Immature natural killer cell (primary cell): ENCODE measurements around the gene SEH1L. TPM values are rescaled to one million over a fixed set of nuclear protein-coding genes. Genes with fewer than 3 reads are reported as not detected.
"Not testable (repeated sequence)": the region's sequence is repeated elsewhere in the genome, so short reads cannot be mapped to it uniquely, and the experiment has no call there.

Experiments
- DNase-seq, 3 donors: peaks; one replicate each; pipeline ENCODE4 v3.0.0; 2022; ENCODE audit warnings: mixed read lengths in 1 of 3
- H3K27ac Mint-ChIP-seq, 6 donors: one replicate each; pipeline ENCODE4 v1.8.0; 2020; ENCODE audit warnings: mixed read lengths in 6 of 6, mild to moderate bottlenecking in 5 of 6, inconsistent platforms in 4 of 6, moderate library complexity in 3 of 6
- H3K27me3 Mint-ChIP-seq, 3 donors: one replicate each; pipeline ENCODE4 v1.8.0; 2020 to 2021; ENCODE audit warnings: low read depth in 3 of 3, mild to moderate bottlenecking in 3 of 3, mixed read lengths in 3 of 3, moderate library complexity in 3 of 3, inconsistent platforms in 1 of 3
- H3K36me3 Mint-ChIP-seq, 3 donors: one replicate each; pipeline ENCODE4 v1.8.0; 2020; ENCODE audit warnings: mixed read lengths in 3 of 3, inconsistent platforms in 2 of 3, mild to moderate bottlenecking in 2 of 3
- H3K4me1 Mint-ChIP-seq, 2 donors: one replicate each; pipeline ENCODE4 v1.8.0; 2020; ENCODE audit warnings: inconsistent platforms in 2 of 2, mild to moderate bottlenecking in 2 of 2, mixed read lengths in 2 of 2, moderate library complexity in 1 of 2
- H3K4me3 Mint-ChIP-seq, 5 donors: one replicate each; pipeline ENCODE4 v1.8.0; 2020; ENCODE audit warnings: mild to moderate bottlenecking in 5 of 5, mixed read lengths in 5 of 5, inconsistent platforms in 3 of 5, moderate library complexity in 3 of 5
- H3K9me3 Mint-ChIP-seq, 6 donors: one replicate each; pipeline ENCODE4 v1.8.0; 2020; ENCODE audit warnings: mild to moderate bottlenecking in 6 of 6, mixed read lengths in 6 of 6, inconsistent platforms in 4 of 6, moderate library complexity in 3 of 6
- polyA plus RNA-seq, 3 donors: library from polyadenylated mRNA; unstranded; fragments of 300-500 nt; fragmentation: Illumina TruSeq; gene quantifications; one replicate each; pipeline ENCODE4 v1.2.3, GENCODE V29; 2021

Gene SEH1L
- 10 to 100 TPM; 18.2 to 32.8 (median 25.6) TPM for polyA plus RNA-seq

GRCh38 chr18:12947285-12948049 is at the start of gene SEH1L:
Gene SEH1L, plus strand, starts transcription at chr18:12948011. Its CDS starts 111 bp downstream, at chr18:12948122.
- H3K36me3 Mint-ChIP-seq, result no peaks in the 10 kb centered on the region

GRCh38 chr18:12901208-12901607 is 46.6 kb upstream of the SEH1L start:
- not testable (repeated sequence) for H3K4me3 Mint-ChIP-seq, H3K9me3 Mint-ChIP-seq, H3K36me3 Mint-ChIP-seq, DNase-seq, H3K27ac Mint-ChIP-seq, H3K27me3 Mint-ChIP-seq
- peaks cover 23 to 27% of the 10 kb centered on the region in 2 donors for H3K4me1 Mint-ChIP-seq

More at GRCh38 chr18:12947285-12948049, at the start of gene SEH1L:
- Mint-ChIP-seq H3K4me3 (peak within 1 kb of the TSS; percentile 92 to 99 (median 99)), H3K4me1 (peaks cover 21 to 26% of the 10 kb centered on the region in 2 donors), H3K27me3 (peaks cover 10 to 21% (median 21%) of the 10 kb centered on the region in 3 donors), H3K27ac (peak within 1 kb of the TSS; percentile 95 to 99 (median 98)), H3K9me3 (no peaks in the 10 kb centered on the region)
- peak; percentile 97 to 99 (median 99) for DNase-seq

GRCh38 chr18:12904012-12904516 is 43.7 kb upstream of the SEH1L start:
- DNase-seq, result peak; percentile 31 to 47 (median 38)
- H3K36me3 Mint-ChIP-seq, result no peaks in the 10 kb centered on the region
- peaks cover 2% of the 10 kb centered on the region in 3 donors for H3K27me3 Mint-ChIP-seq
- peaks cover 21 to 26% of the 10 kb centered on the region in 2 donors for H3K4me1 Mint-ChIP-seq
- H3K27ac Mint-ChIP-seq, result peak overlapping the region; percentile 59 to 91 (median 89)
- H3K9me3 Mint-ChIP-seq, result peaks cover 0 to 4% (median 0%) of the 10 kb centered on the region in 6 donors
- H3K4me3 Mint-ChIP-seq, result peak overlapping the region; percentile 79 to 86 (median 86)

- peaks cover 28 to 34% of the 10 kb centered on the region in 2 donors for H3K4me1 Mint-ChIP-seq
- H3K9me3 Mint-ChIP-seq, result peaks cover 0 to 4% (median 0%) of the 10 kb centered on the region in 6 donors
- H3K4me3 Mint-ChIP-seq, result no peak overlapping the region
- no peak for DNase-seq
- peaks cover 2 to 4% (median 2%) of the 10 kb centered on the region in 3 donors for H3K27me3 Mint-ChIP-seq
- H3K27ac Mint-ChIP-seq, result no peak overlapping the region
- H3K36me3 Mint-ChIP-seq, result no peaks in the 10 kb centered on the region
These were observed 41.7 kb upstream of the SEH1L start for GRCh38 chr18:12906119-12906518.

GRCh38 chr18:12906773-12907172 is 41.0 kb upstream of the SEH1L start:
- H3K27me3 Mint-ChIP-seq, result peaks cover 2 to 6% (median 4%) of the 10 kb centered on the region in 3 donors
- peaks cover 0 to 6% (median 0%) of the 10 kb centered on the region in 6 donors for H3K9me3 Mint-ChIP-seq
- peaks cover 34 to 38% of the 10 kb centered on the region in 2 donors for H3K4me1 Mint-ChIP-seq
- H3K36me3 Mint-ChIP-seq, result no peaks in the 10 kb centered on the region
- no peak for DNase-seq
- no peak overlapping the region for H3K27ac Mint-ChIP-seq
- H3K4me3 Mint-ChIP-seq, result no peak overlapping the region

- Mint-ChIP-seq H3K4me1 (peaks cover 32 to 33% of the 10 kb centered on the region in 2 donors), H3K27ac (peak overlapping the region in 1 of 6 donors; percentile 35), H3K27me3 (peaks cover 2 to 6% (median 4%) of the 10 kb centered on the region in 3 donors), H3K36me3 (no peaks in the 10 kb centered on the region), H3K4me3 (no peak overlapping the region), H3K9me3 (peaks cover 0 to 6% (median 0%) of the 10 kb centered on the region in 6 donors)
- DNase-seq, result no peak
These were observed 40.4 kb upstream of the SEH1L start for GRCh38 chr18:12907258-12907925.

GRCh38 chr18:12908706-12909105 is 39.1 kb upstream of the SEH1L start:
- peaks cover 5 to 7% (median 6%) of the 10 kb centered on the region in 3 donors for H3K27me3 Mint-ChIP-seq
- H3K27ac Mint-ChIP-seq, result no peak overlapping the region
- no peak for DNase-seq
- H3K9me3 Mint-ChIP-seq, result peaks cover 0 to 19% (median 8%) of the 10 kb centered on the region in 6 donors
- no peak overlapping the region for H3K4me3 Mint-ChIP-seq
- H3K36me3 Mint-ChIP-seq, result peaks cover 5 to 10% (median 6%) of the 10 kb centered on the region in 3 donors
- H3K4me1 Mint-ChIP-seq, result peaks cover 22 to 35% of the 10 kb centered on the region in 2 donors

GRCh38 chr18:12911025-12911928 is 36.5 kb upstream of the SEH1L start:
- DNase-seq, result peak; percentile 70 to 80 (median 79)
- Mint-ChIP-seq H3K4me3 (peak overlapping the region; percentile 69 to 76 (median 70)), H3K27me3 (peaks cover 5 to 11% (median 10%) of the 10 kb centered on the region in 3 donors), H3K27ac (peak overlapping the region; percentile 51 to 87 (median 64)), H3K9me3 (peaks cover 3 to 22% (median 10%) of the 10 kb centered on the region in 6 donors), H3K36me3 (peaks cover 8 to 13% (median 10%) of the 10 kb centered on the region in 3 donors), H3K4me1 (peaks cover 11 to 25% of the 10 kb centered on the region in 2 donors)

- H3K4me3 Mint-ChIP-seq, result peak overlapping the region in 1 of 5 donors; percentile 70
These were observed 35.7 kb upstream of the SEH1L start for GRCh38 chr18:12911929-12912703.

GRCh38 chr18:12921178-12921577 is 26.6 kb upstream of the SEH1L start:
- H3K27me3 Mint-ChIP-seq, result peaks cover 8 to 25% (median 24%) of the 10 kb centered on the region in 3 donors
- no peaks in the 10 kb centered on the region for H3K9me3 Mint-ChIP-seq
- peak overlapping the region; percentile 62 to 75 (median 69) for H3K4me3 Mint-ChIP-seq
- peaks cover 0 to 4% (median 3%) of the 10 kb centered on the region in 3 donors for H3K36me3 Mint-ChIP-seq
- H3K4me1 Mint-ChIP-seq, result peaks cover 47 to 63% of the 10 kb centered on the region in 2 donors
- H3K27ac Mint-ChIP-seq, result peak overlapping the region; percentile 68 to 95 (median 87)
- DNase-seq, result peak; percentile 90 to 93 (median 92)

More at GRCh38 chr18:12911929-12912703, 35.7 kb upstream of the SEH1L start:
- H3K9me3 Mint-ChIP-seq, result peaks cover 3 to 22% (median 10%) of the 10 kb centered on the region in 6 donors
- peak overlapping the region in 1 of 6 donors; percentile 56 for H3K27ac Mint-ChIP-seq
- DNase-seq, result no peak
- peaks cover 8 to 13% (median 10%) of the 10 kb centered on the region in 3 donors for H3K36me3 Mint-ChIP-seq
- peaks cover 6 to 11% (median 10%) of the 10 kb centered on the region in 3 donors for H3K27me3 Mint-ChIP-seq
- peaks cover 19 to 30% of the 10 kb centered on the region in 2 donors for H3K4me1 Mint-ChIP-seq

- Mint-ChIP-seq H3K27me3 (peaks cover 9 to 26% (median 24%) of the 10 kb centered on the region in 3 donors), H3K9me3 (no peaks in the 10 kb centered on the region), H3K27ac (peak overlapping the region in 3 of 6 donors; percentile 57 to 76 (median 65)), H3K36me3 (peaks cover 0 to 4% (median 3%) of the 10 kb centered on the region in 3 donors), H3K4me1 (peaks cover 40 to 54% of the 10 kb centered on the region in 2 donors), H3K4me3 (peak overlapping the region in 1 of 5 donors; percentile 73)
- DNase-seq, result no peak
These were observed 25.5 kb upstream of the SEH1L start for GRCh38 chr18:12922266-12922665.

GRCh38 chr18:12924616-12925015 is 23.2 kb upstream of the SEH1L start:
- DNase-seq, result no peak
- H3K27ac Mint-ChIP-seq, result no peak overlapping the region
- peaks cover 0 to 4% (median 3%) of the 10 kb centered on the region in 3 donors for H3K36me3 Mint-ChIP-seq
- H3K27me3 Mint-ChIP-seq, result peaks cover 15 to 28% (median 24%) of the 10 kb centered on the region in 3 donors
- peaks cover 38 to 44% of the 10 kb centered on the region in 2 donors for H3K4me1 Mint-ChIP-seq
- H3K4me3 Mint-ChIP-seq, result no peak overlapping the region
- no peaks in the 10 kb centered on the region for H3K9me3 Mint-ChIP-seq
